ENCODE measurements around the gene TSKS.

TSKS gene

DNA sequence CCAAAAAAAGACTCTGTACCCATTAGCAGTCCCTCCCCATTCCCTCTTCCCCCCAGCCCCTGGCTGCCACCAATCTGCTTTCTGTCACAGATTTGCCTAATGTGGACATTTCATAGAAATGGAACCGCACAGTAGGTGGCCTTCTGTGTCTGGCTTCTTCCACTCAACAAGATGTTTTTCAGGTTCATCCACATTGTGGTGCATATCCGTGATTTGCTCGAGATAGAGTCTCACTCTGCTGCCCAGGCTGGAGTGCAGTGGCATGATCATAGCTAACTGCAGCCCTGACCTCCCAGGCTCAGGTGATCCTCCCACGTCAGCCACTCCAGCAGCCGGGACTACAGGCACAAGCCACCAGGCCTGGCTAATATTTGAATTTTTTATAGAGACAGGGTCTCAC, 24.6 kb upstream of the TSKS start:
- no peak overlapping the region for H2AFZ ChIP-seq (ENCODE audit: low read depth)
- H3K9ac ChIP-seq = no peak overlapping the region
- no peaks in the 10 kb centered on the region for H3K79me2 ChIP-seq (ENCODE audit: insufficient read depth, low read depth)
- no peaks in the 10 kb centered on the region for H3K27me3 ChIP-seq (ENCODE audit: insufficient read depth, low read depth)
- H3K4me3 ChIP-seq (IDR thresholded peaks at IDR 0.05; ENCODE audit: insufficient read depth, low read depth, low read length) = no peak overlapping the region
- no peaks in the 10 kb centered on the region for H3K4me1 ChIP-seq (ENCODE audit: low read depth, poor library complexity, severe bottlenecking)
- no peaks in the 10 kb centered on the region for H4K20me1 ChIP-seq (ENCODE audit: insufficient read depth)
- TF ChIP-seq, protein P1, sequence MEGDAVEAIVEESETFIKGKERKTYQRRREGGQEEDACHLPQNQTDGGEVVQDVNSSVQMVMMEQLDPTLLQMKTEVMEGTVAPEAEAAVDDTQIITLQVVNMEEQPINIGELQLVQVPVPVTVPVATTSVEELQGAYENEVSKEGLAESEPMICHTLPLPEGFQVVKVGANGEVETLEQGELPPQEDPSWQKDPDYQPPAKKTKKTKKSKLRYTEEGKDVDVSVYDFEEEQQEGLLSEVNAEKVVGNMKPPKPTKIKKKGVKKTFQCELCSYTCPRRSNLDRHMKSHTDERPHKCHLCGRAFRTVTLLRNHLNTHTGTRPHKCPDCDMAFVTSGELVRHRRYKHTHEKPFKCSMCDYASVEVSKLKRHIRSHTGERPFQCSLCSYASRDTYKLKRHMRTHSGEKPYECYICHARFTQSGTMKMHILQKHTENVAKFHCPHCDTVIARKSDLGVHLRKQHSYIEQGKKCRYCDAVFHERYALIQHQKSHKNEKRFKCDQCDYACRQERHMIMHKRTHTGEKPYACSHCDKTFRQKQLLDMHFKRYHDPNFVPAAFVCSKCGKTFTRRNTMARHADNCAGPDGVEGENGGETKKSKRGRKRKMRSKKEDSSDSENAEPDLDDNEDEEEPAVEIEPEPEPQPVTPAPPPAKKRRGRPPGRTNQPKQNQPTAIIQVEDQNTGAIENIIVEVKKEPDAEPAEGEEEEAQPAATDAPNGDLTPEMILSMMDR (conservative IDR thresholded peaks at IDR 0.05; ENCODE audit: low read depth, low read length) = no peak
- H3K4me2 ChIP-seq = no peak overlapping the region
- H3K36me3 ChIP-seq (ENCODE audit: insufficient read depth) = peaks cover 3% of the 10 kb centered on the region; the same call in 1 of the 2 replicates
- H3K27ac ChIP-seq = no peak overlapping the region

DNA sequence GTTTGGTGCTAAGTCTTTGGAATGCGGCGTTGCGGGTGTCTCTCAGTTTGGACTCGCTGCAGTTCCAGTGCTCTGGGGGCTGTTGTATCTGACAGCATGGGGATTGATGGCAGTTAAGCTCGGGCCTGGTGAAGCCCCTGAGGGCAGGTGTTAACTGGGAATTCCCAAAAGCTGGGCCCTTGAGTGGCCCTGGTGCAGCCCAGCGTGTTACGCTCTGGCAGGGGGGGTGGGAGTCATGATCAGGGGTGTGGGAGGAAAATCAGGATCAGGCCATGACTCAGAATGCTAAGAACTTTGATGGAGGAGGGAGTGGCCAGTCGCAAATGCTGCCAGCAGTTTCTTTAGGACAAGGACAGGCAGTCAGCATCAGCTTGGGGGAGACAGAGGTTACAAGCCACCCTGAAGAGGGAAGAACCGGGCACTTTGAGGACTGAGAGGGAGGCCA, 23.3 kb upstream of the TSKS start:
- Histone ChIP-seq H3K79me2 (ENCODE audit: insufficient read depth, low read depth) (no peaks in the 10 kb centered on the region), H3K27ac (no peak overlapping the region), H3K4me2 (no peak overlapping the region), H2AFZ (ENCODE audit: low read depth) (no peak overlapping the region), H4K20me1 (ENCODE audit: insufficient read depth) (no peaks in the 10 kb centered on the region), H3K27me3 (ENCODE audit: insufficient read depth, low read depth) (no peaks in the 10 kb centered on the region), H3K4me1 (ENCODE audit: low read depth, poor library complexity, severe bottlenecking) (no peaks in the 10 kb centered on the region), H3K9ac (no peak overlapping the region), H3K4me3 (IDR thresholded peaks at IDR 0.05; ENCODE audit: insufficient read depth, low read depth, low read length) (no peak overlapping the region), H3K36me3 (ENCODE audit: insufficient read depth) (peaks cover 3% of the 10 kb centered on the region; the same call in 1 of the 2 replicates)
- TF ChIP-seq, protein P1 (conservative IDR thresholded peaks at IDR 0.05; ENCODE audit: low read depth, low read length) = no peak

DNA sequence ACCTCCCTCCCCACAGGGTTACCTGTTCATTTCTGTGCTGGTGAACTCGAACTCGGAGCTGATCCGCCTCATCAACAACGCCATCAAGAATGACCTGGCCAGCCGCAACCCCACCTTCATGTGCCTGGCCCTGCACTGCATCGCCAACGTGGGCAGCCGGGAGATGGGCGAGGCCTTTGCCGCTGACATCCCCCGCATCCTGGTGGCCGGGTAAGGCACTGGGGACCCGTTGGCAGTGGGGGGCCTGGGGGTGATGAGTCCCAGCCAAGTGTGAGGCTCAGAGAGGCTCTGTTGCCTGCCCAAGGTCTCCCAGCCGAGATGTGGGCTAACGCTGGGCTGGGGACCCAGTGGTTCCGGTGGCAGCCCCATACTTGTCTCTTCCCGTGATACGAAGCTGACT, 19.4 kb upstream of the TSKS start:
- Histone ChIP-seq H3K36me3 (ENCODE audit: insufficient read depth) (peaks cover 3% of the 10 kb centered on the region; the same call in 1 of the 2 replicates), H3K4me3 (IDR thresholded peaks at IDR 0.05; ENCODE audit: insufficient read depth, low read depth, low read length) (no peak overlapping the region), H4K20me1 (ENCODE audit: insufficient read depth) (no peaks in the 10 kb centered on the region), H3K27ac (no peak overlapping the region), H3K27me3 (ENCODE audit: insufficient read depth, low read depth) (no peaks in the 10 kb centered on the region), H3K9ac (no peak overlapping the region), H3K79me2 (ENCODE audit: insufficient read depth, low read depth) (no peaks in the 10 kb centered on the region), H3K4me1 (ENCODE audit: low read depth, poor library complexity, severe bottlenecking) (no peaks in the 10 kb centered on the region), H2AFZ (ENCODE audit: low read depth) (no peak overlapping the region), H3K4me2 (no peak overlapping the region)
- TF ChIP-seq, protein P1 (conservative IDR thresholded peaks at IDR 0.05; ENCODE audit: low read depth, low read length) = no peak

DNA sequence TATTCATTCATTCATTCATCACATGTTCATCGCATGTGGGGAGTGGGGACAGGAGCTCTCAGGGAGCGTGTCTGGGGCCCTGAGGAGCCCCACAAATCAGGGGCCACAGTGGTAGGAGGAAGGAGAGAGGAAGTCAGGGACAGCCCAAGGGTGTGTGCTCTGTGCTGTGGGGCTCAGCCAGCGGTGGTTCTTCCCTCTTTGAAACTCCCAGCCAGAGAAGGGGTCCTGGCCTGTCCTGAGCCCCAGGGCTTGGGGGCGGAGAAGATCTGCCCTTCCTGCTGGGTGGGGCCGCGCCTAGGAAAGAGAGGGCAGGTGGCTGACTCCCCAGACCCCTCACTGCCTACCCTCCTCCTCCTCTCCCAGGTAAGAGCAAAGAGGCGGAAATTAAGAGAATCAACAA, 18.3 kb upstream of the TSKS start:
- Histone ChIP-seq H3K9ac (no peak overlapping the region), H4K20me1 (ENCODE audit: insufficient read depth) (no peaks in the 10 kb centered on the region), H3K27me3 (ENCODE audit: insufficient read depth, low read depth) (no peaks in the 10 kb centered on the region), H3K4me1 (ENCODE audit: low read depth, poor library complexity, severe bottlenecking) (no peaks in the 10 kb centered on the region), H3K36me3 (ENCODE audit: insufficient read depth) (peaks cover 3% of the 10 kb centered on the region; the same call in 1 of the 2 replicates), H2AFZ (ENCODE audit: low read depth) (no peak overlapping the region), H3K4me3 (IDR thresholded peaks at IDR 0.05; ENCODE audit: insufficient read depth, low read depth, low read length) (no peak overlapping the region), H3K79me2 (ENCODE audit: insufficient read depth, low read depth) (no peaks in the 10 kb centered on the region), H3K4me2 (no peak overlapping the region), H3K27ac (no peak overlapping the region)
- TF ChIP-seq, protein P1 (conservative IDR thresholded peaks at IDR 0.05; ENCODE audit: low read depth, low read length) = no peak
